Urothelium cell line (cell line): Measurements from ENCODE around the gene LIPH.
"Not testable (repeated sequence)": the region's sequence is repeated elsewhere in the genome, so short reads cannot be mapped to it uniquely, and the experiment has no call there.

ENCODE experiments used
- DNase-seq: peaks from one replicate; pipeline ENCODE4 v3.0.0; 2011; ENCODE audit warnings: low spot score, mixed read lengths
- FAIRE-seq: peaks from 2 replicates; lab custom pipeline; 2011; peaks lifted over from hg19 to GRCh38; lab: Jason Lieb, UNC

Gene LIPH

GRCh38 chr3:185552358-185552877 is at the start of gene LIPH:
LIPH (minus strand) TSS chr3:185552588; CDS start chr3:185552471, 117 bp downstream.
- DNase-seq (peak; percentile 43), FAIRE-seq (no peak)

DNA sequence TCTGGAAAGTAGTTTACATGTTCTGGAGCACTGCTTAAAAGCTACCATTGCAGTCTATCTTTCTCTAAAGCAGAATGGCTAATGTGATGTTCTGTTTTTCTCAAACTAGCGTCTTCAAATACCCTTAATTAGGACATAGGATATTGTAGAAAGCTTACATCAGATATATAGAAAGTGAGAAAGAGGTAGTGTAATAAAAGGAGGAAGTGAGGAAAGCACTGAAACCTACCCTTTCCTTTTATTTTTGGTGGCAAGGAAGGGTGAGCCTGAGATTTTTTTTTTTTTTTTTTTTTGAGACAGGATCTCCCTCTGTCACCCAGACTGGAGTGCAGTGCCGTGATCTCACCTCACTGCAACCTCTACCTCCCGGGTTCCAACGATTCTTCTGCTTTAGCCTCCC is 43.1 kb upstream of the LIPH start:
- FAIRE-seq (no peak), DNase-seq (no peak)

GRCh38 chr3:185594073-185594472 is 41.7 kb upstream of the LIPH start:
- DNase-seq (no peak), FAIRE-seq (no peak)

- FAIRE-seq (no peak), DNase-seq (no peak)
These were observed 34.3 kb upstream of the LIPH start for GRCh38 chr3:185586686-185587039.

GRCh38 chr3:185585859-185586685 is 33.7 kb upstream of the LIPH start, which contains the start of gene SENP2:
SENP2 (plus strand) TSS chr3:185586295; CDS start chr3:185586414, 119 bp downstream.
- FAIRE-seq, result peak; percentile 20
- peak; percentile 98 for DNase-seq

DNA sequence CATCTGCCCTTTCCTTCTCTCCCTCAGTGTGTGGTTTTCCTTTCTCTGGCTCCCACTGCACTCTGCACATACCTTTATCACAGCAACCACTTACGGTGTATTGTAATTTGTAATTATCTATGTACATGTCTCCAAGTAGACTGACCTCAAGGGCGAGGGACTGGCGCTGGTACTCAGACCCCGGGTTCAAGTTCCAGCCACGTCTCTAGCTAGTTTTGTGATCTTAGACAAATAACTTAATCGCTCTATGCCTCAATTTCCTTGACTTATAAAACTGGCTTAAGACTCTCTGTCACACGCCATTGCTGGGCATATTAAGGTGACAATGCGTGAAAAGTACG is 33.1 kb upstream of the LIPH start:
- FAIRE-seq, result no peak
- no peak for DNase-seq

DNA sequence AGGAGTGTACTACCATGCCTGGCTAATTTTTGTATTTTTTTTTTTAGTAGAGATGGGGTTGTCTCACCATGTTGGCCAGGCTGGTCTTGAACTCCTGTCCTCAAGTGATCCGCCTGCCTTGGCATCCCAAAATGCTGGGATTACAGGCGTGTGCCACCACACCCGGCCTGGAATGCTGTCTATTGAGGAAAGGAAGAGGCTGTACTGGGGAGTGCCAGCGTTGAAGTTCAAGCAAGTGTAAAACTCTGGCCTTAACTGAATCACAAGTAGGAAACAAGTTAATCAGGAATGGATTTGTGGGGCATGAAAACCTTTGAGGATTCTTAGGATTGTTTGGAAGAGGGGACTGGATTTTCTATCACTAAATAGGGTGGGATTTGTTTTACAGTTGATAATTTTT is 32.3 kb upstream of the LIPH start:
- DNase-seq (no peak), FAIRE-seq (no peak)

DNA sequence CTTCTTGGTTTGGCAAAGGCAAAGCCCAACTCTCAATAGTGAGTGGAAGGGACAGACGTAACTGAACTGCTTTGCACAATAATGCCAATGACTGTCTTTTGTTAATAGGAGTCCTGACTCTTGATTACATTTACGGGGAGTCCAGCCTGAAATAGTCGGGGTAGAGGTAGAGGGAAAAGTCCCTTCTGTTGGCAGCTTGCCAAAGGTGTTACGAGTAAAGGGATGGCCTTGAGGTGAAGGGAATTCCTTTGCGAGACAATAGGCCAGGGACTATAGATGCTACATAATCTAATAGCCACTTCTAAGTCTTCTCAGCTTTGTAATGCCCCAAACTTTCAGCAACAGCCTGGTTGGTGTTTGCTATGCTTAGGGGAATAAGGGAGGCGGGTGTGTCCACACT is 31.5 kb upstream of the LIPH start:
- FAIRE-seq, result no peak
- DNase-seq, result no peak

DNA sequence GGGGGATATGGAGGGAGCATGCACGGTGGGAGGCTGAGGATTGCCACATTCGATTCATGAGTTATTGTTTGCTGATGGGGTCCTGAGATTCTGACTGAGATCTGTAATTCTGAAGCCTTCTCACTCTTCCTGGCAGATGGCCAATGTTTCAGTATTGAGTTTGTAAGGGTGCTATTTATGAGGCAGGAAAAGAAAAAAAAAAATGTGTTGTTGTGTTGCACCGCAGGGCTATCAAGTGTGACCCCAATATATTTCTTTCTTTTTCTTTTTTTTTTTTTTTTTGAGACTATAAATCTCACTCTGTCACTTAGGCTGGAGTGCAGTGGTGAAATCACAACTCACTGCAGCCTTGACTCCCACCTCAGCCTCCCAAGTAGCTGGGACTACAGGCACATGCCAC is 30.5 kb upstream of the LIPH start:
- FAIRE-seq, result no peak
- DNase-seq, result no peak

DNA sequence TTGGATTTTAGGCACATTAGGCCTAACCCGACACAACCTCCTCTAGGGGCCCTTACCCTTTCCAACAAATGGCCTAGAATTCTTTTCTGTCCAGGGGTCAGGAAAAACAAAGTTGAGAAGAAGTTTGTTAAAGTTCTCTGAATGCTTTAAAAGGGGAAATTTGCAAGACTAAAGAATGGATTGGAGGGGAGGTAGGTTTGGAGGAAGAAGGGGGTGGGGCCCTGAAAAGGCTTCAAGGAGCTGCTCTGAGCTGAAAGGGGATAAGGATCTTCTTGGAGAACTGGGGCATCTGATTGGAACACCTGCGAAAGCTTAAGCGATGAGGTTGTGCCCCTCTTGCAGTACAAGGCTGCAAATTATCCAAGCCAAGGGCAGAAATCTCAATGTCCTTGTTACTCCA is 29.8 kb upstream of the LIPH start:
- no peak for DNase-seq
- FAIRE-seq, result no peak

DNA sequence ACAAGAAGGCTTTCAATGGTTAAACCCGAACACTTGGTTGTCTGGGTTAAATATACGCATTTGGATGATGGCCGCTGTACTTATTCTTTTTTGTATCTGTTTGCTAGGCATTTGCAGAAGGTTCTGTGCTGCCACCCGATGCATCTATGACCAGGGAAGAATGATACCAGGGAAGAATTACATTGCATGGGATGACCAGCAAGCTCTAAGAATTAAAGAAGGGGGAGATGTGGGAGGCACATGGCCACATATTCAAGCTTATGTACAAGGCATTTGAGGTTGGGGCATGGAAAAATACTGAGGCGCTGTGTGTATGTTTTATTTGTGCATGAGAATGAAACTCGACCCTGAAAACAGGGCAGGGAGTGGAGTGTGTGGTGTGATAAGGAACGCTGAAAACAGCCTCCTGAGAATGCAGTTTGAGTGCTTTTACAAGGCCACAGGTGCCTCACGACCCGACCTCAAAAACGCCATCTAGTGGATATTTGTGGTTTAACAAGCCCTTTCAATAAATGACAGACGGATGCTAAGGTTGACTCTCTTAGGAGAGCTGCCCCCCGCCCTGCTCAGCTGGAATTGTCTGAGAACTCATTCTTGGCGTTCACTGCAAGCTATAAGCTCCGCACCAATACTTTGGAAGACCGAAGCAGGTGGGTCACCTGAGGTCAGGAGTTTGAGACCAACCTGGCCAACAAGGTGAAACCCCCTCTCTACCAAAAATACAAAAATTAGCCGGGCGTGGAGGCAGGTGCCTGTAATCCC is 22.9 kb upstream of the LIPH start:
- peak; percentile 21 for DNase-seq
- FAIRE-seq, result not testable (repeated sequence)

DNA sequence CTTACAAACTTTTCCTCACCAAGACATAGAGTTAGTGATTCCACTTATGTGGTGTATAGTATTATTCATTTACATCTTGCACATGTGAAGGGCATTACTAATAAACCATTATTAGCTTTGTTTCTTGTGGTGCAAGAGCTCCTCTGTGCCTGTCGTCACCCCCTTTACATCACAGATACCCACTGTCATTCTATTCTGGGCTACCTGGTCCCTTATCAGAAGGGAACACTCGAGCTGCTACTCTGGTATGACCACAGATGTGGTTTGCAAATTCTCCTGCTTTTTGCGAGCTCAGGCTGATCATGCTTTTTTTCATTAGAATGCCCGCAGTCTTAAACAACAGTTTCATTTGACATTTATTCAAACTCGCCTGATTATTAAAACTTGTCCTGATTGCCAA is 19.8 kb upstream of the LIPH start:
- no peak for FAIRE-seq
- DNase-seq, result no peak

DNA sequence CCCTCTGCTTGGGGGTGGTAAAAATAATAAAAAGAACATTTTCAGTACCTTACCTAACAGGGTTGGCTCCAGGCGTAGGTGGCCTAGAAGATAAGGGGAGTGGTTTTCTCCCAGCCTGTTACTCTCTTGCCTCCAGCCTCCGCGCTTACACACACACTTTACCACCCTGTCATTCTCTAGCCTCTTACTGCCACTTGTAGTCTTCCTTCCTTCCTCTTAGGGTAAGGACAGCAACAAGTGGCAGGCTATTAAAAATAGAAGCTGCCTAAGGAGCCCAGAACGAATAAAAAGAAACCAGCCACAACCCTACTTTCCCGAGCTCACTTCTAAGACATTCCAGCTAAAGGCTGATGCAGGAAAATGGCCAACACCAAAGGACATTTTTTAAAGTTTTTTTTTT is 9.6 kb upstream of the LIPH start:
- FAIRE-seq (no peak), DNase-seq (no peak)

GRCh38 chr3:185561374-185561943 is 9.1 kb upstream of the LIPH start:
- FAIRE-seq (no peak), DNase-seq (no peak)

- FAIRE-seq, result no peak
- DNase-seq, result no peak
These were observed 8.3 kb upstream of the LIPH start for GRCh38 chr3:185560676-185561075.

DNA sequence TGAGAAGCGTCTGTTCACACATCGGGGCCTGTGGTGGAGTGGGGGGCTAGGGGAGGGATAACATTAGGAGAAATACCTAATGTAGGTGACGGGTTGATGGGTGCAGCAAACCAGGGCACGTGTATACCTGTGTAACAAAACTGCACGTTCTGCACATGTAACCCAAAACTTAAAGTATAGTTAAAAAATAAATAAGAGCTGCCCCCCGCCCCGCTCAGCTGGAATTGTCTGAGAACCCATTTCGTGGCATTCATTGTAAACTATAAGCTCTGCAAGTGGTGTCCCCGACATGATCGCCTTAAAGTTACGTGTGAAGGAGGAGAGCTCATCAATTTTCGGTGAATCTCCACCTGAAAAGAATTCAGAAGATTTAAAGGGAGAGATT is 7.3 kb upstream of the LIPH start:
- DNase-seq (no peak), FAIRE-seq (no peak)

DNA sequence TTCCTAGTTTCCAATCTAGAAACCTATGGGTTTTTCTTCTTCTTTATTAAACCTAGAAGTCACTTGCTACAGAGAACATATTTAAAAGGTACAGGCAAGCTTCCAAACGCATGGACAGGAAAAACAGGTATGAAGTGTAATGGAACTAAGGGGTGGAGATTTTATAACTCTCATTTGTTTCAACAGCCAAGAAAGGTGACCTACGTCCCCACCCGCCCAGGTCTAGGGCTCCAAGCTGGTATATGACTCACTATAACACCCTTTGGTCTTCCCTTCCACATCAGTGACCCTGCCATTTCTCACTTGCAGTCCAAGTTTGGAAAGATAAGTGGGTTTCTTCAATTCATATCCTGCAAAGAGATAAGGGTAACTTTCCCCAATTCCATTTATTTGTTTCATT is 6.0 kb upstream of the LIPH start:
- DNase-seq, result no peak

GRCh38 chr3:185556640-185557039 is 4.3 kb upstream of the LIPH start:
- FAIRE-seq, DNase-seq: not testable (repeated sequence)

More for the DNA sequence above, 6.0 kb upstream of the LIPH start:
- no peak for FAIRE-seq

- no peak for FAIRE-seq
- no peak for DNase-seq
These were observed 3.5 kb upstream of the LIPH start for GRCh38 chr3:185555860-185556347.

GRCh38 chr3:185555101-185555501 is 2.7 kb upstream of the LIPH start:
- FAIRE-seq (no peak), DNase-seq (no peak)

DNA sequence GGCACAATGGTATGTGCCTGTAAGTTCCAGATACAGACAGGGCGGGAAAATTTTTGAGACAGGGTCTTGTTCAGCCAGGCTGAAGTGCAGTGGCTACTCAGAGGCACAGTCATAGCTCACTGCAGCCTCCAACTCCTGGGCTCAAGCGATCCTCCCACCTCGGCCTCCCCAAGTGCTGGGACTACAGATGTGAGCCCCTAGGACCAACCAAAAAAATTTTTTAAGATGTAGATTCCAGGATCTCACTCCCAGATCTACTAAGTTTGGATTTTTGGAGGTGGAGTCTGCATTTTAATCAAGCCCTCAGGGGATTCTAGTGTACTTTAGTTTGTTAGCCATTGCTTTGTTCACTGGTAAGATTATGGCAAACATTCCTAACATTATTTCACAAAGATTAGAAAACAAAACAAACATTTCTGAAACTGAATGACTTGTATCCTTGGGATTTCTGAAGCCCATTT is 2.7 kb downstream of the LIPH start:
- FAIRE-seq (no peak), DNase-seq (no peak)
